Stomach smooth muscle (tissue), 2 donors: Measurements from ENCODE around the gene TUBAL3.

ENCODE experiments used
- H3K27ac ChIP-seq: one replicate; pipeline ENCODE4 v1.7.0; 2013; ENCODE audit warnings: mild to moderate bottlenecking, low read length, inconsistent platforms
- H3K27me3 ChIP-seq, 2 donors: one replicate each; pipeline ENCODE4 v1.7.0; 2013; ENCODE audit warnings: low read length in 2 of 2; ENCODE audit not compliant: insufficient read depth in 2 of 2, control insufficient read depth in 1 of 2
- H3K36me3 ChIP-seq, 2 donors: one replicate each; pipeline ENCODE4 v1.7.0; 2013; ENCODE audit warnings: low read length in 2 of 2; ENCODE audit not compliant: control insufficient read depth in 2 of 2, insufficient read depth in 2 of 2
- H3K4me1 ChIP-seq: one replicate; pipeline ENCODE4 v1.7.0; 2013; ENCODE audit warnings: low read length; ENCODE audit not compliant: control insufficient read depth, insufficient read depth
- H3K4me3 ChIP-seq, 2 donors: one replicate each; pipeline ENCODE4 v1.7.0; 2013; ENCODE audit warnings: low read length in 2 of 2
- H3K9ac ChIP-seq, 2 donors: one replicate each; pipeline ENCODE4 v1.7.0; 2013; ENCODE audit warnings: low read length in 2 of 2, mild to moderate bottlenecking in 1 of 2
- H3K9me3 ChIP-seq, 2 donors: one replicate each; pipeline ENCODE4 v1.7.0; 2013; ENCODE audit warnings: low read length in 2 of 2; ENCODE audit not compliant: control insufficient read depth in 2 of 2
- donor health status: healthy.
- donor health status: Pancreatic carcinoma.

The TUBAL3 gene

DNA sequence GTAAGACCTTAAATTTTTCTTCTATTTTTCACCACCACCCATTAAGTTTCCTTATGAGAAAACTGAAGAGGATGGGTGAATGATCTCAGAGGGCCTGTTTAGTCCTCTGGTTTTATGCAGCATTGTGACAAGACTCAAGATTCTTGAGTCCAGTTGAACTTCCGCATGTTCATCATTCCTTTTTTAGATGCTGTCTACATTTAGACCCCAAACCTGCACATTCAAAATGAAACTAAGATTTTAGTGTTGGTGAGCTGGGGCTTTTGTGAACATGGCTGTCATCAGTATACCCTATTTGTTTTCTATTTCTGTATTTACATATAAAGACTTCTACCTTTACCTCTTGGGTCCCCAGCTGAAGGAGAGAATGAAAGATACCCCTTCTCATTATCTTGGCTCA lies 38.8 kb upstream of the TUBAL3 start:
- Histone ChIP-seq H3K27ac (no peak overlapping the region), H3K9me3 (no peaks in the 10 kb centered on the region), H3K27me3 (no peaks in the 10 kb centered on the region), H3K36me3 (no peaks in the 10 kb centered on the region), H3K4me3 (no peak overlapping the region), H3K4me1 (peaks cover 3% of the 10 kb centered on the region), H3K9ac (no peak overlapping the region)

DNA sequence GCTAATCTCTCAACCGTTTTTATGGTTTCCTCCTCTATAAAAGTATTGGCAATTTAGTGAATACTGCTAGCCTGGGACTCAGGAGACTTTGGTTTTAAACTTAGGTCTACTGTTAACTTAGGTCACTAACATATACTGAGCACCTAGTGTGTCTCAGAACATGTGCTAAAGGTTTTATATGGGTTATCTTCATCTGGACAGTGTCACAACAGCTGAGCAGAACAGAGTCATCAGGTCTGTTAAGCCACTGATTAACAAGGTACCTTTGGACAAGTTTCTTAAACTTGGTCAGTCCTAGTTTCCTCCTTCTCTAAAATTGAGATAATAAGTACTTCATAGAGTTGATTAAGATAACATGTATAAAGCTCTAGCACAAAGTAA lies 38.4 kb upstream of the TUBAL3 start:
- no peaks in the 10 kb centered on the region for H3K9me3 ChIP-seq
- H3K4me1 ChIP-seq, result peaks cover 3% of the 10 kb centered on the region
- no peaks in the 10 kb centered on the region for H3K36me3 ChIP-seq
- no peaks in the 10 kb centered on the region for H3K27me3 ChIP-seq
- H3K4me3 ChIP-seq, result no peak overlapping the region
- no peak overlapping the region for H3K27ac ChIP-seq
- H3K9ac ChIP-seq, result no peak overlapping the region

DNA sequence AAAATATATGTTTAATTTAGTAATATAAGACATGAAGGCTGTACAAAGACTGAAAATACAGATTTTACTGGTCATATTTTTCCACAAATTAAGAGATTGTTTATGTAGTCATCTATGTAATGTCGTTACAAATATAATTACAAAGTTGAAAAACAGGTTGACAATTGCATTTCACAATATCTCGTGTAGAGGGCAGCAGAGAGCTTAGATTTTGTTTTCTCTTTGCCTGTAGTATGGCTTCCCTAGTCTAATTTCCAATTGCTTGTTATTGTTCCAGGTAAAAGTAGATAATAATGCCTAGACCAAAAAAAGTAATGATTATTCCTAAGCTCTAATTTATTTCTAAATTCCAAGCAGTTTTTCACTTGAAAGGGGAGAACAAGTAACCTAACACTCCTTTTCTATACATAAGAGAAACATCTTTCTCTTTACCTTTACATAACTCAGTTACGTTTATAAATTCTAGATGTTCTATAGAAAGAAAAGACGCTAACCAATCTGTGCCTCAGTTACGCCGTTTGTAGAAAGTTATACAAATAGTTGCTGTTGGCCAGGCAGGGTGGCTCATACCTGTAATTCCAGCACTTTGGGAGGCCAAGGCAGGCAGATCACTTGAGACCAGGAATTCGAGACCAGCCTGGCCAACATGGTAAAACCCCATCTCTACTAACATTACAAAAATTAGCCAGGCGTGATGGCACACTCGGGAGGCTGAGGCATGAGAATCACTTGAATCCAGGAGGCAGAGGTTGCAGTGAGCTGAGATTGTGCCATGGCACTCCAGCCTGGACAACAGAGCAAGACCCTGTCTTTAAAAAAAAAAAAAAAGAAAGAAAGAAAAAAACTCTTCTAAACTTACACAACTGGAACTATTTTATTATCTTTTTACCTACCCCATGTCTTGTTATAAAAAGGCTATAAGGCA lies 37.7 kb upstream of the TUBAL3 start:
- no peak overlapping the region for H3K27ac ChIP-seq
- no peaks in the 10 kb centered on the region for H3K36me3 ChIP-seq
- H3K4me1 ChIP-seq, result peaks cover 3% of the 10 kb centered on the region
- no peak overlapping the region for H3K9ac ChIP-seq
- H3K4me3 ChIP-seq, result no peak overlapping the region
- no peaks in the 10 kb centered on the region for H3K27me3 ChIP-seq
- H3K9me3 ChIP-seq, result no peaks in the 10 kb centered on the region

DNA sequence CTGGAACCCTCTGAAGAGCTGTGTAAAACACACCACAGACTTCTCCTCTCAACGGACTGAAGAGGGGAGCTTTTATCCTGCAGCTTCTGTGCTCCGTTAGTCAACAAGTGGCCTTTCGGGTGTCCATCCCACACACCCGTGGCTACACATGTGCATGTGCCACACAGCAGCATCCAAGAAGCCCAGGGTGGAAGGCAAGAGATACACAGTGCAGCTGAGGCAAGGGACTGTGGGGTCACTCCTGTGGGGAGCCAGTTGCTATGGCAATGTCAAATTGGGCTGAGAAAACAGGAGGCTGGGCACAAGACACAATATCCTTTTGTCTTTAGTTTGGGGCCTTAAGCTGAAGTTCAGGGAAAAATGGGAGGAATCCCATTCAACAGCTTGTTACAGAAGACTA lies 36.5 kb upstream of the TUBAL3 start:
- Histone ChIP-seq H3K27me3 (no peaks in the 10 kb centered on the region), H3K9ac (no peak overlapping the region), H3K27ac (no peak overlapping the region), H3K9me3 (no peaks in the 10 kb centered on the region), H3K4me3 (no peak overlapping the region), H3K36me3 (no peaks in the 10 kb centered on the region), H3K4me1 (peaks cover 2% of the 10 kb centered on the region)

DNA sequence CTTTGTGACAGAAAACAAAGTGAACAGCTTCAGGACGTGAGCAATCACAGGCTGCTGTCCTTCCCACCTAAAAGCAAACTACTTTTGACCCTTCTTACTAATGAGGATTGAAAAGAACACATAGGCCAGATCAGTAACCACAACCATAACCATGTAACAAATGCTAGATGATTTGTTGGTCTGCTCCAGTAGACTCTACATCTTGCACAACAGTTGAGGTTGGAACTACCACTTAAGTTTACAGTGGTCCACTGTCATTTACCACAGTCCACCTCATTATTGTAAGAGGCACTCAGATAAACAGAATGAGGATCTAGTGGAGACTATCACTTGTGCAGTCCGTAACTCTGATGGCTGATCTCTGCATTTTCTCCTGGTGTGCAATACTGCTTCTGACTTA lies 35.6 kb upstream of the TUBAL3 start:
- no peak overlapping the region for H3K9ac ChIP-seq
- H3K36me3 ChIP-seq, result no peaks in the 10 kb centered on the region
- H3K4me1 ChIP-seq, result no peaks in the 10 kb centered on the region
- no peaks in the 10 kb centered on the region for H3K9me3 ChIP-seq
- H3K27ac ChIP-seq, result no peak overlapping the region
- H3K4me3 ChIP-seq, result no peak overlapping the region
- no peaks in the 10 kb centered on the region for H3K27me3 ChIP-seq

DNA sequence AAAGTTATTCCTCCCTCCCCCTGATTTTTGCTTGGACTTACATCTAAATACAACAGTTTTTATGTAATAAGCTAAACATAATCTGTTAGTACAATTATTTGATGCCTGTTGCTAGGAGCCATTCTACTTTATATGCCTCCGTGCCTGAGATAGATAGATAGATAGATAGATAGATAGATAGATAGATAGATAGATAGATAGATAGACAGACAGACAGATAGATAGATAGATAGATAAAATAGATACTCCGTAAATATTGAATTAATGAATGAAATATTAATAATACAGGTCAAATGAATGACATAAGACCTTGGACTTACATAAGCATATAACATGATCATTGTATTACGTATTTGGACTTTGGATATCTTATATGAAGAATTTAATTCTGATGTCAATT lies 30.7 kb upstream of the TUBAL3 start:
- Histone ChIP-seq H3K9ac (no peak overlapping the region), H3K27ac (no peak overlapping the region), H3K4me3 (no peak overlapping the region), H3K9me3 (no peaks in the 10 kb centered on the region), H3K4me1 (peaks cover 3% of the 10 kb centered on the region), H3K27me3 (no peaks in the 10 kb centered on the region), H3K36me3 (peaks cover 0 to 4% of the 10 kb centered on the region in 2 donors)

DNA sequence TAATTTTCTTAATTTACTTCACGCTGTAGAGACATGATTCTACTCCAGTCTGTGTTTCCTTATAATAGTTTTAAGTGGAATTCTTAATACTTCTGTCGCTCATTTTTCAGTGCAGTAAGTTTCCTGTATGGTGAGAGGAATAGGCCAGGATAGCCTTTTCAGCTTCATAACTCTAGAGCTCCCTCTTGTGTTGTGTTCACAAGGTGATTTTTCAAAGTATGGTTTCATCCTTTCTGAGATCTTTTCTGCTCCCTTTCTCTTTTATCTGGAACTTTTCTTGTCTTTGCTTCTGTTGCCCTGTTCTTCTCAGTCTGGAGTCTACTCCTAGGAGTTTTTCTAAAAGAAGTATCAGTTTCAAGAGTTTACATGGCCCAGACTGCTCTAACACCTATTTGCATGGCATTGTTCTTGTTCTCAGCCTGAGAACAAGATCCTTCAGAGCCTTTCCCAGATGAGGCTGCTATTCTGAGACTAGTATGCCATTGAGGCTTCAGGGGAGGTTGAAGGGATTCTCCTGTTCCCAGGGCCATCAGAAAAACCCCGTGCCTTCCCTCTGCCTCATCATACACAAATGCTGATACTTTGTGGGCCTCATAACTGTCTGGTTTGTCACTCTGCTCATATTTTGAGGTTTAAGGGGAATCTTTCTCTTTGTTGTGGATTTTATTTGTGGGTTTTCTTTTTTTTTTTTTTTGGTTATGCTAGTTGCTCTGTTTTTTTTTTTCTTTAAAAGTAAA lies 29.6 kb upstream of the TUBAL3 start:
- Histone ChIP-seq H3K36me3 (peaks cover 0 to 4% of the 10 kb centered on the region in 2 donors), H3K9ac (no peak overlapping the region), H3K27ac (no peak overlapping the region), H3K4me1 (peaks cover 3% of the 10 kb centered on the region), H3K27me3 (no peaks in the 10 kb centered on the region), H3K9me3 (no peaks in the 10 kb centered on the region), H3K4me3 (no peak overlapping the region)

DNA sequence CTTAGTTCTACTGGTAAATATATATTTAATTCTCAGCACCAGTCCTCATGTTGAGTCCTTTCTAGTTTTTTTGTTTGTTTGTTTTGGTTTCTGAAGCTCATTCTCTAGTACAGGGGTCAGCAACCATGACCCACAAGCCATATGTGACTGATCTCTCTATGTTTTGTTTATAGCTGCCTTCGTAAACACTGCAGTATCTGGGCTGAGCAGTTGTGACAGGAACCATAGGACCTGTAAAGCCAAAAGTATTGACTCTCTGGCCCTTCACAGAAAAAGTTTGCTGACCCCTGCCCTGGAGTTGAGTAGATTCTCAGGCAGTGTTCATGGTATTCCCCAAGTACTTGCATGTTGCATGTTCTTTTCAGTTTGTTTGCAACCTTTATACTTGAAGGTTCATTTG lies 28.6 kb upstream of the TUBAL3 start:
- peaks cover 0 to 4% of the 10 kb centered on the region in 2 donors for H3K36me3 ChIP-seq
- peaks cover 3% of the 10 kb centered on the region for H3K4me1 ChIP-seq
- no peak overlapping the region for H3K4me3 ChIP-seq
- H3K9ac ChIP-seq, result no peak overlapping the region
- H3K9me3 ChIP-seq, result no peaks in the 10 kb centered on the region
- no peak overlapping the region for H3K27ac ChIP-seq
- no peaks in the 10 kb centered on the region for H3K27me3 ChIP-seq

DNA sequence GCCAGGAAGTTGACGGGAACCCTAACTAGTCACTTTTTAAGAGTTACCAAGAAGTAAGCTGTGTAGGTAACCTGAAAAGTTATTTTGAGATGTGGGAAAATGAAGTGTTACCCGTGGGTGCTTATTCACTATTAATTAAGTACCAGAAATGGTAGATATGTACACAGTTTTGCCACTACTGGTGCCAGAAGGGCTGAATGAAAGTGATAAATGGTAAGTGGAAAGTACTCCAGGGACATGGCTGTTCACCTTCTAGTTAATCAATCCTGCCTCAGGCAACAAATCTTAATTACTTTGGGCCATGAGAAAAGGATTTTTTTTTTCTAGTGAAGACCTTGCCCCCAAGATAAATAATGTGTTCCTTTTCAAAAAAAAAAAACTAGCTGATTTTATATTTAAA lies 23.5 kb upstream of the TUBAL3 start:
- no peaks in the 10 kb centered on the region for H3K27me3 ChIP-seq
- H3K4me1 ChIP-seq, result peaks cover 3% of the 10 kb centered on the region
- no peak overlapping the region for H3K27ac ChIP-seq
- H3K36me3 ChIP-seq, result peaks cover 0 to 4% of the 10 kb centered on the region in 2 donors
- no peaks in the 10 kb centered on the region for H3K9me3 ChIP-seq
- no peak overlapping the region for H3K4me3 ChIP-seq
- no peak overlapping the region for H3K9ac ChIP-seq

DNA sequence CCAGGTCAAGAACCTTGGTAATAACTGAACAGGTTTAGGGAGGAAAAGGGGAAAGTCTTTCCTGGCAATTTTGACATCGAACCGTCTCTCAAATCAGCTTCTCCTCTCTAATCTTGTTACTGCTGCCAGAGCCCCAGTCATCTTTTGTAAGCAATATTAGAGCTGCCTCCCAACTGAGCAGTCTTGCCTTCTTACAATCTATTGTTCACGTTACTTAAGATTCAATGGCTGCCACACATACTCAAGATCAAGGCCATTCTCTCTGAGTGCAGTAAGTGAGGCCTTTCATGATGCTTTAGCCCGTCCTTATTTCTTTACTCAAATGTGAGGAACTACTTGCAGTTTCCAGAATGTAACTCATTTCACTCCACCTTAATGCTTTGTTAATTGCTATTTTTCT lies 20.1 kb upstream of the TUBAL3 start:
- H3K9ac ChIP-seq, result no peak overlapping the region
- H3K4me1 ChIP-seq, result peaks cover 3% of the 10 kb centered on the region
- H3K36me3 ChIP-seq, result no peaks in the 10 kb centered on the region
- no peaks in the 10 kb centered on the region for H3K27me3 ChIP-seq
- H3K4me3 ChIP-seq, result no peak overlapping the region
- no peaks in the 10 kb centered on the region for H3K9me3 ChIP-seq
- no peak overlapping the region for H3K27ac ChIP-seq

DNA sequence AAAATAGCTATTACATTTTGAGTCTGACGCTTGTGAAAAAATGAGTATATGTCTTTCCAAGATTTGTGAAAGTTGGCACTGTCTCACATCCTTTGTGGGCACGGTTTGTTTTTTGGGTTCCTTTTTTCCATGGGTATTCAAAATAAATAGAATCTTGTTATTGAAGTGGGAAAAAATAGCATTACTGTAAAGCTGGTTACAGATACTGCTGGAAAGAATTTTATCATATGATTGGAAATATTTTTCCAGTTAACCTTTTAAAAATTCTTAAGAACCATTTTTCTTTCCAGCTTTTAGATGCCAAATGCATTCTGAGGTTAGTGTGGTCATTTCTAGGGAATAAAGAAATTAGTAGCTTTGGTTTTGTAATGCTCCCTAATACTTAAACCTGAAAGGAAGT lies 19.1 kb upstream of the TUBAL3 start:
- H3K27ac ChIP-seq, result no peak overlapping the region
- H3K9ac ChIP-seq, result no peak overlapping the region
- peaks cover 3% of the 10 kb centered on the region for H3K4me1 ChIP-seq
- H3K27me3 ChIP-seq, result no peaks in the 10 kb centered on the region
- no peaks in the 10 kb centered on the region for H3K9me3 ChIP-seq
- no peak overlapping the region for H3K4me3 ChIP-seq
- no peaks in the 10 kb centered on the region for H3K36me3 ChIP-seq
